Esophagus squamous epithelium (tissue), 5 donors: ENCODE data around the gene KRT17. TPM values are rescaled to one million over a fixed set of nuclear protein-coding genes. Genes with fewer than 3 reads are reported as not detected.

ENCODE experiments used
- DNase-seq: peaks from one replicate; lab custom pipeline; 2025; lab: John Stamatoyannopoulos, UW
- H3K27ac ChIP-seq, 4 donors: fragments of 200-600 bp; sonication (generic); one replicate each; pipeline ENCODE4 v1.5.1; 2016 to 2019; ENCODE audit warnings: mild to moderate bottlenecking in 1 of 4
- H3K27me3 ChIP-seq, 4 donors: fragments of 200-600 bp; sonication (generic); 1 replicate in 3 of 4; 2 replicates in 1 of 4; pipeline versions ENCODE4 v1.5.1 to v1.6.0; 2017 to 2021; ENCODE audit warnings: antibody characterized with exemption in 1 of 4
- H3K36me3 ChIP-seq, 3 donors: fragments of 200-600 bp; sonication (generic); one replicate each; pipeline ENCODE4 v1.5.1; 2016 to 2019
- H3K4me1 ChIP-seq, 3 donors: fragments of 200-600 bp; sonication (generic); one replicate each; pipeline ENCODE4 v1.5.1; 2017 to 2019
- H3K4me3 ChIP-seq, 4 donors: fragments of 200-600 bp; sonication (generic); 1 replicate in 3 of 4; 2 replicates in 1 of 4; pipeline ENCODE4 v1.5.1; 2016 to 2019; ENCODE audit warnings: mild to moderate bottlenecking in 2 of 4, moderate library complexity in 1 of 4
- H3K9me3 ChIP-seq, 3 donors: fragments of 200-600 bp; sonication (generic); one replicate each; pipeline ENCODE4 v1.5.1; 2016 to 2019
- CTCF ChIP-seq, 6 experiments: fragments of 450-650 bp in 4 of 6; fragments of 200-600 bp in 2 of 6; sonication (generic) in 2 of 6; IDR thresholded peaks; one replicate each; pipeline ENCODE4 v1.5.1; 2016 to 2019; ENCODE audit warnings: antibody characterized with exemption in 6 of 6, mild to moderate bottlenecking in 4 of 6, moderate library complexity in 4 of 6
- POLR2A ChIP-seq, 4 donors: fragments of 450-650 bp; IDR thresholded peaks; one replicate each; pipeline ENCODE4 v1.6.1; 2017; ENCODE audit warnings: antibody characterized with exemption in 4 of 4, mild to moderate bottlenecking in 4 of 4, moderate library complexity in 3 of 4
- WGBS, 2 donors: methylation state at CpG; one replicate each; pipeline ENCODE4 v1.1.5; 2018; 5-methylcytosine and 5-hydroxymethylcytosine counted together
- intact Hi-C: fragments of 100-400 bp; cut with DNase I; formaldehyde crosslinking; loops from one replicate; pipeline ENCODE4 v1.15.0; 2022
- total RNA-seq, 4 donors: library from RNA; depleted of rRNA; stranded (reverse); fragments of >200 nt; gene quantifications; one replicate each; pipeline ENCODE4 v1.1.0, GENCODE V29; 2016
- donor health status: DM: yes; HTN: yes; CAD: no.

Gene KRT17
- total RNA-seq, 4 donors from 2014 or later, result 45.8 to 2,552 (median 75.7) TPM

- intact Hi-C loops, result loop anchor here (5.0 kb wide), 1 partner anchor 66 kb away; no protein-coding TSS in a partner anchor
- 33 to 37% methylated on average over 3 to 4 of the region's 4 CpGs for WGBS, 2 donors
- DNase-seq, result no peak
- no peaks in the 10 kb centered on the region for H3K36me3 ChIP-seq
- peaks cover 0 to 73% (median 17%) of the 10 kb centered on the region in 3 donors for H3K4me1 ChIP-seq
- TF ChIP-seq CTCF (IDR thresholded peaks at IDR 0.05), result no peak
- no peak for TF ChIP-seq POLR2A (IDR thresholded peaks at IDR 0.05)
- peak overlapping the region; percentile 0 to 81 (median 66) for H3K27ac ChIP-seq
- H3K4me3 ChIP-seq, result no peak overlapping the region
- H3K9me3 ChIP-seq, result no peaks in the 10 kb centered on the region
- H3K27me3 ChIP-seq, result peaks cover 0 to 51% (median 0%) of the 10 kb centered on the region in 4 donors
Observed at GRCh38 chr17:41581366-41582060, 42.9 kb downstream of the KRT17 start.

- Histone ChIP-seq H3K4me3 (no peak overlapping the region), H3K27me3 (peaks cover 0 to 55% (median 0%) of the 10 kb centered on the region in 4 donors), H3K9me3 (no peaks in the 10 kb centered on the region), H3K36me3 (no peaks in the 10 kb centered on the region), H3K27ac (peak overlapping the region; percentile 45 to 81 (median 66)), H3K4me1 (peaks cover 0 to 79% (median 19%) of the 10 kb centered on the region in 3 donors)
- WGBS, 2 donors, result 15 to 21% methylated on average over 1 of the region's 1 CpG
- no peak for DNase-seq
- TF ChIP-seq POLR2A (IDR thresholded peaks at IDR 0.05) (no peak), CTCF (IDR thresholded peaks at IDR 0.05) (no peak)
- intact Hi-C loops, result loop anchor here (5.0 kb wide), 1 partner anchor 66 kb away; no protein-coding TSS in a partner anchor
Observed at GRCh38 chr17:41580687-41581365, 43.5 kb downstream of the KRT17 start.

DNA sequence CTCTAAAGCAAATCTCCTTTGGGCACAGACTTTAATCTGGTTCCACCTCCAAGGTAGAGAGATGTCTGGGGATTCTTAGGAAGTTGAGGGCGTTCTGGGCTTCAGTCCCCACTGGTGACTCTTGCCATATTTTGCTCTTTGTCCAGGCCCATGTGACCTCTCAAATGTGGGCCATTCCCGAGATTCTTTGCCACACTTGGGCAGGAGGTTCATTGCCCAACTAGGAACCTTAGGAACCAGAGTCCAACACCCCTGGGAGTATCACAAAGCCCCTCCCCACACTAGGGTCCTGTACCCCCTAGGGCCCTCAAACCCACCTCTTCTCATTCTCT is 44.2 kb downstream of the KRT17 start:
- TF ChIP-seq POLR2A (IDR thresholded peaks at IDR 0.05), result no peak
- TF ChIP-seq CTCF (IDR thresholded peaks at IDR 0.05), result no peak

DNA sequence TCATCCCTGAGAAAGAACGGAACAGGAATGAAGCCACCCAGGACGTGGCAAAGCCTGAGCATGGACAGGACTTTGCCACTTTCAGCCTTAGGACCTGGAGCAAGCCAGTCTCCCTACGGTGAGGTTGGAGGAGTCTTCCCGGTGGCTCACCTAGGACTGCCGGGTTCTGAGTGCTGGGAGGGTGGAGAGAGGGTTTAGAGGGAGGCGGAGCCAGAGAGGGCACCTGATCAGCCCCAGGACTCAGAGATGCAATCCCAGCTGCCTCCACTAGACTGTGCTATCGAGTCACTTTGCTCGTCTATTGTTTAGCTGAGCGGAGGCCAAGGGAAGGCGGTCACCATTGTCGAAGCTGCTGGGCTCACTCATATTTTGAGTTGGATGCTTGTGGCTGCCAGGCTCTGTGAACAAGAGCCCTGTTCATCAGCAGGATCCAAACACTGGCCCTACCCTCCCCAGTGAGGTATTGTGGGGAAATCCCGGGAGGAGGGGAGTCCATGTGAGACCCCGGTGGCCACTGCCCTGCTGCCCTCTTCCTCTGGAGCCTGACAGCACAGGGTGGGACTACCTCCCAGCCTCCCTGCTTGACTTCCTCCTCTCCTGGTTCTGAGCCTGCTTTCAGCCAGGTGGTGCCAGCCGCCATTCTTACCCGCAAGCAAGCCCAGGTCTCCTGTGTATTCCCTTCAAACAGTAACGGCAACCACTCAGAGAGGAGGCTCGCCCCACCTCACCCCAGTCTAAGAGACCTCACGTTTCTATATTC is 44.7 kb downstream of the KRT17 start:
- TF ChIP-seq CTCF (IDR thresholded peaks at IDR 0.05) (peak; percentile 50 to 98 (median 90)), POLR2A (IDR thresholded peaks at IDR 0.05) (peak in 3 of 4 donors; percentile 12 to 67 (median 63))
- WGBS, 2 donors, result 10 to 35% methylated on average over 8 to 10 of the region's 18 CpGs
- peaks cover 0 to 55% (median 0%) of the 10 kb centered on the region in 4 donors for H3K27me3 ChIP-seq

More for the DNA sequence above, 44.2 kb downstream of the KRT17 start:
- Histone ChIP-seq H3K9me3 (no peaks in the 10 kb centered on the region), H3K4me1 (peaks cover 0 to 73% (median 19%) of the 10 kb centered on the region in 3 donors), H3K27ac (peak overlapping the region; percentile 45 to 81 (median 66)), H3K4me3 (no peak overlapping the region), H3K27me3 (peaks cover 0 to 55% (median 0%) of the 10 kb centered on the region in 4 donors), H3K36me3 (no peaks in the 10 kb centered on the region)
- no peak for DNase-seq
- intact Hi-C loops, result loop anchor here (5.0 kb wide), 1 partner anchor 67 kb away; no protein-coding TSS in a partner anchor
- WGBS, 2 donors, result 40% methylated on average over 2 of the region's 2 CpGs; no CpG with 5 or more reads in 1 of the 2 donors

More for the DNA sequence above, 44.7 kb downstream of the KRT17 start:
- peaks cover 0 to 67% (median 19%) of the 10 kb centered on the region in 3 donors for H3K4me1 ChIP-seq
- peak overlapping the region; percentile 50 to 81 (median 66) for H3K27ac ChIP-seq
- no peaks in the 10 kb centered on the region for H3K36me3 ChIP-seq
- DNase-seq, result no peak
- intact Hi-C loops, result loop anchor here (5.0 kb wide), 1 partner anchor 68 kb away; no protein-coding TSS in a partner anchor
- peak overlapping the region in 1 of 4 donors; percentile 6 for H3K4me3 ChIP-seq
- H3K9me3 ChIP-seq, result no peaks in the 10 kb centered on the region
